Sigmoid colon (tissue), 7 donors: Measurements from ENCODE around the gene HECW1. TPM values are rescaled to one million over a fixed set of nuclear protein-coding genes. Genes with fewer than 3 reads are reported as not detected.

Experiments
- DNase-seq: peaks from one replicate; pipeline ENCODE4 v3.0.0-alpha.2; 2019
- H3K27ac ChIP-seq, 4 donors: fragments of 200-600 bp; sonication (generic); one replicate each; pipeline ENCODE4 v1.5.1; 2016 to 2019; ENCODE audit warnings: mild to moderate bottlenecking in 1 of 4
- H3K27me3 ChIP-seq, 3 donors: fragments of 200-600 bp; sonication (generic); one replicate each; pipeline ENCODE4 v1.5.1; 2019; ENCODE audit warnings: mild to moderate bottlenecking in 1 of 3
- H3K36me3 ChIP-seq, 4 donors: fragments of 200-600 bp; sonication (generic); one replicate each; pipeline ENCODE4 v1.5.1; 2016 to 2019
- H3K4me1 ChIP-seq, 4 donors: fragments of 200-600 bp; sonication (generic); one replicate each; pipeline ENCODE4 v1.5.1; 2017 to 2019
- H3K4me3 ChIP-seq, 4 donors: fragments of 200-600 bp; sonication (generic); one replicate each; pipeline ENCODE4 v1.5.1; 2017 to 2019; ENCODE audit warnings: mild to moderate bottlenecking in 2 of 4, moderate library complexity in 1 of 4
- H3K9me3 ChIP-seq, 4 donors: fragments of 200-600 bp in 3 of 4; sonication (generic) in 3 of 4; one replicate each; pipeline versions ENCODE4 v1.5.1 to v1.6.1; 2013 to 2019
- CTCF ChIP-seq, 4 experiments: fragments of 450-650 bp in 3 of 4; fragments of 200-600 bp in 1 of 4; IDR thresholded peaks; one replicate each; pipeline ENCODE4 v1.5.1; 2016 to 2019; ENCODE audit warnings: antibody characterized with exemption in 4 of 4, mild to moderate bottlenecking in 3 of 4, moderate library complexity in 2 of 4
- EP300 ChIP-seq, 4 donors: sonication (generic); formaldehyde crosslinking; IDR thresholded peaks; one replicate each; pipeline ENCODE4 v1.6.1; 2017; ENCODE audit warnings: antibody characterized with exemption in 4 of 4
- POLR2A ChIP-seq, 2 donors: fragments of 450-650 bp; IDR thresholded peaks; one replicate each; pipeline ENCODE4 v1.6.1; 2016; ENCODE audit warnings: antibody characterized with exemption in 2 of 2, mild to moderate bottlenecking in 2 of 2, moderate library complexity in 2 of 2
- POLR2AphosphoS5 ChIP-seq, 4 donors: sonication (generic); formaldehyde crosslinking; IDR thresholded peaks; one replicate each; pipeline ENCODE4 v1.6.1; 2017; ENCODE audit warnings: antibody characterized with exemption in 4 of 4
- WGBS, 2 donors: extraction: QIAGEN DNeasy Blood & Tissue Kit; methylation state at CpG; one replicate each; pipeline ENCODE4 v1.1.7; 2013; 5-methylcytosine and 5-hydroxymethylcytosine counted together
- intact Hi-C: fragments of 100-400 bp; cut with DNase I; formaldehyde crosslinking; loops from one replicate; pipeline ENCODE4 v1.15.1; 2023
- polyA plus RNA-seq, 3 donors: library from polyadenylated mRNA; stranded (reverse); fragments of 200-250 nt; gene quantifications; one replicate each; pipeline ENCODE4 v1.2.3, GENCODE V29; 2013
- total RNA-seq, 4 donors: library from RNA; depleted of rRNA; stranded (reverse); fragments of >200 nt; gene quantifications; one replicate each; pipeline ENCODE4 v1.1.0, GENCODE V29; 2016
- donor health status: healthy with polysubstance abuse.
- donor health status: Bipolar disorder and iron deficiency.
- donor health status: healthy.

The HECW1 gene
- total and polyA plus RNA-seq, 7 donors: 0.33 to 7.8 (median 1.2) TPM

DNA sequence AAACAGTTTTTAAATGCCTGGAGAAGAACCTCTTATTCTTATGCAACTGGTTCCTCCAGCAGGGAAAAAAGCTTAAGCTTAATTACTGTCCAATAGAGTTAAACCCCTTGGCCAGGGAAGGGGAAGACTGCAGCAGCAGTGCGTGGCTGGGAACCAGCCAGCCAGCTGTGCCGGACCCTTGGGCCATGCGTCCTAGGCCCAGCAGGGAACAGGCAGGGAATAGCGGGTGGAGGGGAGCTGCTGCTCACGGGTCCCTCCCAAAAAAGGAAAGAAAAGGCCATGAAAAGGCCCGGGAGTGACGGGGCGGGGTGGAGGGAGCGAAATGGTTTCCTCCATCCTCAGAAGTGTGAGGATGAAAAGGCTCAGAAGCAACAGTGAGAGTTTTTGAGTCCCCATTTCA, 35.2 kb upstream of the HECW1 start:
- no peak overlapping the region for H3K27ac ChIP-seq
- H3K27me3 ChIP-seq: no peaks in the 10 kb centered on the region
- no peak overlapping the region for H3K4me3 ChIP-seq
- DNase-seq: no peak
- H3K9me3 ChIP-seq: peaks cover 0 to 3% (median 0%) of the 10 kb centered on the region in 4 donors
- TF ChIP-seq POLR2A (IDR thresholded peaks at IDR 0.05) (no peak), POLR2AphosphoS5 (IDR thresholded peaks at IDR 0.05) (no peak)
- intact Hi-C loops: no loop called here
- 83 to 86% methylated on average over 9 of the region's 9 CpGs for WGBS, 2 donors
- no peaks in the 10 kb centered on the region for H3K4me1 ChIP-seq
- no peaks in the 10 kb centered on the region for H3K36me3 ChIP-seq

DNA sequence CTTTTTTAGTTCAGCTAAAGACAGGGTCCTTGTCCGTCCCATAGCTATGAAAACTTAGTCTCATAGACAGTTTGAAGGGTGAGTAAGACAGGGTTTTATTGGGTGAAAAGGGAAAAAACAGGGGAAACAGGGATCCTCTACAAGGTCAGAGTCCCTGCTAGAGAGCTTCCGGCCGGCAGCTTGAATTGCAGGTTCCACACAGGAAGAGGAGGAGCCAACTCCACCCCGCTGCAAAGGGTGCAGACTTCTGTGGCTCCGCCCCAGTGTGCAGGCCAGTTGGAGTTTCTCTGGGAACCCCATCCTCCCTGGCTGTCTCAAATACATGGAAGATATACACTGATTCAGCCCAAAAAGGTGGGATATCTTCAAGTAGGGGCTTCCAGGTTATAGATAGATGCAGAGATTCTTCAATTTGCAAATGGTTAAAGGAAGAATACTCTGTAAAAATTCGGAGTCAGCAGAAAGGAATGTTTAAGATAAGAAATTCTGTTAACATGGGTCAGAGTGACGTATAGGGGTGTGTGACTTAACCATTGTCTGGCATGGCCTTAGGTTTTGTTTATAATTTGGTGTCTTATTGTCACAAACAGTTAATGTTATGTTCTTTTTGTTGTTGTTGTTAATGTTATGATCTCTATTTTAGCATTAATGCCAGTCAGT, 34.6 kb upstream of the HECW1 start:
- no peak overlapping the region for H3K4me3 ChIP-seq
- no peak for DNase-seq
- H3K4me1 ChIP-seq: no peaks in the 10 kb centered on the region
- H3K27ac ChIP-seq: no peak overlapping the region
- H3K27me3 ChIP-seq: no peaks in the 10 kb centered on the region
- peaks cover 0 to 3% (median 0%) of the 10 kb centered on the region in 4 donors for H3K9me3 ChIP-seq
- H3K36me3 ChIP-seq: no peaks in the 10 kb centered on the region
- TF ChIP-seq CTCF (IDR thresholded peaks at IDR 0.05) (no peak), POLR2A (IDR thresholded peaks at IDR 0.05) (no peak), EP300 (IDR thresholded peaks at IDR 0.05) (no peak), POLR2AphosphoS5 (IDR thresholded peaks at IDR 0.05) (no peak)
- intact Hi-C loops: no loop called here
- WGBS, 2 donors: 47 to 68% methylated on average over 7 of the region's 7 CpGs

- no peak for DNase-seq
- H3K4me1 ChIP-seq: no peaks in the 10 kb centered on the region
- WGBS, 2 donors: 74 to 75% methylated on average over 6 of the region's 6 CpGs
- no peak overlapping the region for H3K27ac ChIP-seq
- intact Hi-C loops: no loop called here
- H3K27me3 ChIP-seq: no peaks in the 10 kb centered on the region
- TF ChIP-seq POLR2AphosphoS5 (IDR thresholded peaks at IDR 0.05) (no peak), POLR2A (IDR thresholded peaks at IDR 0.05) (no peak), CTCF (IDR thresholded peaks at IDR 0.05) (no peak), EP300 (IDR thresholded peaks at IDR 0.05) (no peak)
- no peaks in the 10 kb centered on the region for H3K9me3 ChIP-seq
- H3K4me3 ChIP-seq: no peak overlapping the region
- H3K36me3 ChIP-seq: no peaks in the 10 kb centered on the region
Observed at GRCh38 chr7:43078794-43079193, 33.7 kb upstream of the HECW1 start.

- TF ChIP-seq EP300 (IDR thresholded peaks at IDR 0.05): no peak
- no peak for TF ChIP-seq POLR2A (IDR thresholded peaks at IDR 0.05)
- no peak for TF ChIP-seq POLR2AphosphoS5 (IDR thresholded peaks at IDR 0.05)
- no peak for TF ChIP-seq CTCF (IDR thresholded peaks at IDR 0.05)
- Histone ChIP-seq H3K4me3 (no peak overlapping the region), H3K4me1 (no peaks in the 10 kb centered on the region), H3K27ac (no peak overlapping the region), H3K36me3 (no peaks in the 10 kb centered on the region), H3K9me3 (no peaks in the 10 kb centered on the region), H3K27me3 (no peaks in the 10 kb centered on the region)
- DNase-seq: no peak
- WGBS, 2 donors: 79 to 86% methylated on average over 4 of the region's 4 CpGs
- intact Hi-C loops: no loop called here
Observed at GRCh38 chr7:43081603-43082002, 30.8 kb upstream of the HECW1 start.

- no peak for TF ChIP-seq EP300 (IDR thresholded peaks at IDR 0.05)
- no peak for TF ChIP-seq POLR2AphosphoS5 (IDR thresholded peaks at IDR 0.05)
- TF ChIP-seq CTCF (IDR thresholded peaks at IDR 0.05): no peak
- TF ChIP-seq POLR2A (IDR thresholded peaks at IDR 0.05): no peak
- Histone ChIP-seq H3K36me3 (no peaks in the 10 kb centered on the region), H3K4me1 (no peaks in the 10 kb centered on the region), H3K27me3 (no peaks in the 10 kb centered on the region), H3K27ac (no peak overlapping the region), H3K9me3 (peaks cover 0 to 2% (median 0%) of the 10 kb centered on the region in 4 donors), H3K4me3 (no peak overlapping the region)
- no peak for DNase-seq
- WGBS, 2 donors: 82 to 90% methylated on average over 2 of the region's 2 CpGs
- intact Hi-C loops: no loop called here
Observed at GRCh38 chr7:43083106-43083505, 29.3 kb upstream of the HECW1 start.
